Uterus (tissue), 4 donors: ENCODE results near the gene TMEM80. TPM values are rescaled to one million over a fixed set of nuclear protein-coding genes. Genes with fewer than 3 reads are reported as not detected.

Experiments
- DNase-seq, 2 donors: peaks; one replicate each; pipeline ENCODE4 v3.0.0-alpha.2; 2019 to 2020
- H3K27ac ChIP-seq, 2 donors: fragments of 200-600 bp; sonication (generic); 1 replicate in 1 of 2; 2 replicates in 1 of 2; pipeline ENCODE4 v1.5.1; 2016 to 2018
- H3K27me3 ChIP-seq, 2 donors: fragments of 200-600 bp; sonication (generic); one replicate each; pipeline ENCODE4 v1.5.1; 2018 to 2019; ENCODE audit warnings: control low read depth in 1 of 2
- H3K36me3 ChIP-seq, 2 donors: fragments of 200-600 bp; sonication (generic); one replicate each; pipeline ENCODE4 v1.5.1; 2019; ENCODE audit warnings: control low read depth in 1 of 2
- H3K4me1 ChIP-seq, 2 donors: fragments of 200-600 bp; sonication (generic); one replicate each; pipeline ENCODE4 v1.5.1; 2018 to 2019; ENCODE audit warnings: control low read depth in 1 of 2
- H3K4me3 ChIP-seq, 2 donors: fragments of 200-600 bp; sonication (generic); 1 replicate in 1 of 2; 2 replicates in 1 of 2; pipeline ENCODE4 v1.5.1; 2018 to 2019; ENCODE audit warnings: mild to moderate bottlenecking in 1 of 2
- H3K9me3 ChIP-seq, 2 donors: fragments of 200-600 bp; sonication (generic); one replicate each; pipeline ENCODE4 v1.5.1; 2019; ENCODE audit warnings: control low read depth in 1 of 2
- POLR2A ChIP-seq, 2 donors: fragments of 450-650 bp; IDR thresholded peaks; one replicate each; pipeline ENCODE4 v1.6.1; 2016; ENCODE audit warnings: antibody characterized with exemption in 2 of 2, mild to moderate bottlenecking in 1 of 2, moderate library complexity in 1 of 2
- intact Hi-C: fragments of 100-400 bp; cut with DNase I; formaldehyde crosslinking; loops from one replicate; pipeline ENCODE4 v1.15.1; 2023; ENCODE audit warnings: low total_unique reads
- total RNA-seq, 4 donors: library from RNA; depleted of rRNA in 3 of 4; stranded (reverse); fragments of >200 nt in 3 of 4; gene quantifications; one replicate each; pipeline versions ENCODE4 v1.1.0 to v1.2.4, GENCODE V29; 2014 to 2023
- TF ChIP-seq, protein P1 (sequence below), 4 experiments: fragments of 200-600 bp in 2 of 4; fragments of 450-650 bp in 2 of 4; sonication (generic) in 2 of 4; IDR thresholded peaks; one replicate each; pipeline ENCODE4 v1.5.1; 2016 to 2019; ENCODE audit warnings: antibody characterized with exemption in 4 of 4, mild to moderate bottlenecking in 2 of 4, moderate library complexity in 1 of 4
- donor health status: DM: yes; HTN: yes; CAD: no.

The TMEM80 gene
- total RNA-seq, 4 donors from 2014 or later: 2.6 to 35.3 (median 8.1) TPM

DNA sequence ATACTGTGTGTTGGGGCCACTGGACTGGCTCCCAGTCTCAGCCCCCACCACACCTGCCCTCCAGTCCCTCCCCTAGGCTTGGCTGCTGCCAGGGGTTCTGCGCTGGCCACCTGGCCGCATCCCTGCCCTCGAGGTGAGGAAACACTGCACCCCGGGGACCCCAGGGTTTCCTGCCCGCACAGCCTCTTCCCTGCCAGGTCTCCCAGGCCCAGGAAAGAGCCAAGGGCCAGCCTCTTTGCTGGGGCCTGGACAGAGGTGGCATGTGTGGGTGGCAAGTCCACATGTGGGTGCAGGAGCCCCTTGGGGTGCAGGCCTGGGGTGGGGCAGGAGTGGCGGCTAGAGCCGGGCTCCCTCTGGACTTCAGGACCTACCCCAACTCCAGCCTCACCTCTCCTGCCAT is 12.9 kb downstream of the TMEM80 start:
- no peak overlapping the region for H3K27ac ChIP-seq
- H3K4me1 ChIP-seq: peaks cover 0 to 4% of the 10 kb centered on the region in 2 donors
- no peaks in the 10 kb centered on the region for H3K27me3 ChIP-seq
- no peak overlapping the region for H3K4me3 ChIP-seq
- H3K9me3 ChIP-seq: no peaks in the 10 kb centered on the region
- DNase-seq: no peak
- intact Hi-C loops: no loop called here
- no peak for TF ChIP-seq POLR2A (IDR thresholded peaks at IDR 0.05)
- TF ChIP-seq, protein P1, sequence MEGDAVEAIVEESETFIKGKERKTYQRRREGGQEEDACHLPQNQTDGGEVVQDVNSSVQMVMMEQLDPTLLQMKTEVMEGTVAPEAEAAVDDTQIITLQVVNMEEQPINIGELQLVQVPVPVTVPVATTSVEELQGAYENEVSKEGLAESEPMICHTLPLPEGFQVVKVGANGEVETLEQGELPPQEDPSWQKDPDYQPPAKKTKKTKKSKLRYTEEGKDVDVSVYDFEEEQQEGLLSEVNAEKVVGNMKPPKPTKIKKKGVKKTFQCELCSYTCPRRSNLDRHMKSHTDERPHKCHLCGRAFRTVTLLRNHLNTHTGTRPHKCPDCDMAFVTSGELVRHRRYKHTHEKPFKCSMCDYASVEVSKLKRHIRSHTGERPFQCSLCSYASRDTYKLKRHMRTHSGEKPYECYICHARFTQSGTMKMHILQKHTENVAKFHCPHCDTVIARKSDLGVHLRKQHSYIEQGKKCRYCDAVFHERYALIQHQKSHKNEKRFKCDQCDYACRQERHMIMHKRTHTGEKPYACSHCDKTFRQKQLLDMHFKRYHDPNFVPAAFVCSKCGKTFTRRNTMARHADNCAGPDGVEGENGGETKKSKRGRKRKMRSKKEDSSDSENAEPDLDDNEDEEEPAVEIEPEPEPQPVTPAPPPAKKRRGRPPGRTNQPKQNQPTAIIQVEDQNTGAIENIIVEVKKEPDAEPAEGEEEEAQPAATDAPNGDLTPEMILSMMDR (IDR thresholded peaks at IDR 0.05): no peak
- H3K36me3 ChIP-seq: no peaks in the 10 kb centered on the region

DNA sequence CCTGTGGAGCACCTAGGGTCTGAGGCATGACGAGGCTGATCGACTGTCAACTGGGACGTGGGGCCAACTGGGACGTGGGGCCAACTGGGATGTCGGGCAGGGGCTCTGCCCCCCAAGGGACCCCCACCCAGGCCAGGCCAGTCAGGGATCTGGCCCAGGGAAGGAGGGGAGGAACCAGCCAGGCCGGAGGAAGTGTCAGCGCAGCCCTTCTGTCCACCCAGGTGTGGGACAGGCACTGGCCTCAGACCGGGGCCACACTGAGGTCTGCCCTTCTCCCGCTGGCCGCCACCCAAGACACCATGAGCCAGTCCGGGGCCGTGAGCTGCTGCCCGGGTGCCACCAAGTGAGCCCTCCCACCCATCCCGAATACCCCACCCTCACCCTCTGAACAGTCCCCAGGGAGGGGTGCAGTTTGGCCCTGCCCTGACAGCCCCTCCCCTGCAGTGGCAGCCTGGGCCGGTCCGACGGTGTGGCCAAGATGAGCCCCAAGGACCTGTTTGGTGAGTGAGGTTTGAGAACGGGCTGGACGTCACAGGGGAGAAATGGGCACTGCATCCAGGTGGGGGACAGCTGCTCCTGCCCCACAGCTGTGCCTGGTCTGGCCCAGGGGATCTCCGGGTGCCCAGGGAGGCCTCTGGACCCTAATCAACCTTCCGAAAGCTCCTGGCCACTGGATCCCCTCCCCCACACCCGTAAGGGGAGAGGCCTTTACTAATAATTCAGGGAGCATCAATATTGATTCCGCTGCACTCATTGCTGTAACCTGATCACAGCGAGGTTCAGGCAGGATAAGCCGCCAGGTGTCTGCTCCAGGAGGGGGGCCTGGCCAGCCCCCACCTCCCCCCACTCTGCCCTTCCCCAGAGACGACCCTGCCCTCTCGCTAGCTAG is 13.7 kb downstream of the TMEM80 start:
- no peak for DNase-seq
- H3K4me1 ChIP-seq: peaks cover 0 to 4% of the 10 kb centered on the region in 2 donors
- TF ChIP-seq POLR2A (IDR thresholded peaks at IDR 0.05): no peak
- TF ChIP-seq, protein P1 (IDR thresholded peaks at IDR 0.05): no peak
- H3K27ac ChIP-seq: no peak overlapping the region
- intact Hi-C loops: no loop called here
- H3K4me3 ChIP-seq: no peak overlapping the region
- H3K9me3 ChIP-seq: no peaks in the 10 kb centered on the region
- H3K36me3 ChIP-seq: no peaks in the 10 kb centered on the region
- no peaks in the 10 kb centered on the region for H3K27me3 ChIP-seq

DNA sequence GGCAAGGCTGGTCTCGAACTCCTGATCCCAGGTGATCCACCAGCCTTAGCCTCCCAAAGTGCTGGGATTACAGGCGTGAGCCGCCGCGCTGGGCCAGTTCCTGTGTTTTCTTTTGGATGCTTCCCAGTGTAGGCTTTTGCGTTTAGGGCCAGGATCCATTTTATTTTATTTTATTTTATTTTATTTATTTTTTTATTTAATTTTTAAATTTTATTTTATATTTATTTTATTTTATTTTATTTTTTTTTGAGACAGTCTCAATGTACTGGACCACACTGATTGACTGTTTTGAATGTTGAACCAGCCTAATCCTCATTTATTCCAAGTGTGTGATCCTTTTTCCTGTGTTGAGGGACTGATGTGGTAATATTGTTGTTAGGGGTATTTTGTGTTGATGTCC is 18.8 kb downstream of the TMEM80 start:
- TF ChIP-seq POLR2A (IDR thresholded peaks at IDR 0.05): no peak
- TF ChIP-seq, protein P1 (IDR thresholded peaks at IDR 0.05): no peak
- Histone ChIP-seq H3K27me3 (no peaks in the 10 kb centered on the region), H3K9me3 (no peaks in the 10 kb centered on the region), H3K4me3 (no peak overlapping the region), H3K36me3 (no peaks in the 10 kb centered on the region), H3K27ac (no peak overlapping the region), H3K4me1 (no peaks in the 10 kb centered on the region)
- intact Hi-C loops: no loop called here
- DNase-seq: no peak

DNA sequence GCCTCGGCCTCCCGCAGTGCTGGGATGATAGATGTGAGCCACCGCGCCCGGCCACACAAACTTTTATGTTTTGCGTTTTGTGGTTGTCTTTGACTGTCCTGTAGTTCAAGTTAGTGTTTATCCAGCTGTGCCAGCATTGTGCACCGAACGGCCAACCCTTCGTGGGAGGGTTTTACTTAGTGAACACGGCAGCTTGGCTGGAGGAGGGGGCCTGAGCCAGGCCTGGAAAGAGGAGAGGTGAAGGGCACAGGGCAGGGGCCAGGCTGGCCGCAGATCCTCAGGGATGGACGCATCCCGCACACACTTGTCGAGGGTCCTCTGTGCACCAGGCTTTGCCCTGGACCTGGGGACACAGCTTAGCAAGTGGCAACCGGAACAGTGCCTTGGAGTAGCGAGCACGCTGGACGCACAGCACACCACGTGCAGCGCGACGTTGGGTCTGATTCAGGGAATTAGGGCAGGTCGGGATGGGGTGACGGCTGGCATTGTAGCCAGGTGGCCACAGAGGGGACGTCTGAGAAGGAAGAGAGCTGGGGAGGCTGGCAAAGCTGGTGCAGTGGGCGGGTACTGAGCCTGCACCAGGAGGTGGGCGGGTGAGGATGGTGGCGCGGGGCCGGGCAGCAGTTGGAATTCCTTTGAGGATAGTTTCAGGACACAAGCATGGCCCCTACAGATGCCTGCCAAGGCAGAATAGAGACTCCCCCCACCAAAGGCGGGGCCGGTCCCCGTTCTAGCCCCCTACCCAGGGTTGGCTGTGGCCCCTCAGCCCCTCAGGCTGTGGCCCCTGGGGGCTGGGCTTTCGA is 23.8 kb downstream of the TMEM80 start:
- intact Hi-C loops: loop anchor here (5.0 kb wide), 2 partner anchors 57 to 162 kb away; no protein-coding TSS in a partner anchor
- peaks cover 0 to 8% of the 10 kb centered on the region in 2 donors for H3K27me3 ChIP-seq
- no peak for TF ChIP-seq POLR2A (IDR thresholded peaks at IDR 0.05)
- TF ChIP-seq, protein P1 (IDR thresholded peaks at IDR 0.05): no peak

More for the DNA sequence above, 23.8 kb downstream of the TMEM80 start:
- no peak overlapping the region for H3K4me3 ChIP-seq
- H3K9me3 ChIP-seq: no peaks in the 10 kb centered on the region
- no peak overlapping the region for H3K27ac ChIP-seq
- no peaks in the 10 kb centered on the region for H3K36me3 ChIP-seq
- no peak for DNase-seq
- H3K4me1 ChIP-seq: no peaks in the 10 kb centered on the region
